Uterus (tissue), 2 donors: ENCODE results near the gene FBXO5.

Source experiments
- CTCF ChIP-seq, 4 experiments: fragments of 200-600 bp in 2 of 4; fragments of 450-650 bp in 2 of 4; sonication (generic) in 2 of 4; IDR thresholded peaks; one replicate each; pipeline ENCODE4 v1.5.1; 2016 to 2019; ENCODE audit warnings: antibody characterized with exemption in 4 of 4, mild to moderate bottlenecking in 2 of 4, moderate library complexity in 1 of 4
- POLR2A ChIP-seq, 2 donors: fragments of 450-650 bp; IDR thresholded peaks; one replicate each; pipeline ENCODE4 v1.6.1; 2016; ENCODE audit warnings: antibody characterized with exemption in 2 of 2, mild to moderate bottlenecking in 1 of 2, moderate library complexity in 1 of 2

GRCh38 chr6:153013438-153013837 lies 30.6 kb upstream of the FBXO5 start:
- TF ChIP-seq CTCF (IDR thresholded peaks at IDR 0.05) (no peak), POLR2A (IDR thresholded peaks at IDR 0.05) (no peak)
